SIG-M5 treated with dmso at 0.1 percent for 504 hours (cell line): Measurements from ENCODE around the gene GALNTL6.
"Not testable (repeated sequence)": the region's sequence is repeated elsewhere in the genome, so short reads cannot be mapped to it uniquely, and the experiment has no call there.

Experiments
- DNase-seq: peaks from one replicate; lab custom pipeline; 2025; ENCODE audit not compliant: unreplicated experiment; lab: John Stamatoyannopoulos, UW

The GALNTL6 gene

DNA sequence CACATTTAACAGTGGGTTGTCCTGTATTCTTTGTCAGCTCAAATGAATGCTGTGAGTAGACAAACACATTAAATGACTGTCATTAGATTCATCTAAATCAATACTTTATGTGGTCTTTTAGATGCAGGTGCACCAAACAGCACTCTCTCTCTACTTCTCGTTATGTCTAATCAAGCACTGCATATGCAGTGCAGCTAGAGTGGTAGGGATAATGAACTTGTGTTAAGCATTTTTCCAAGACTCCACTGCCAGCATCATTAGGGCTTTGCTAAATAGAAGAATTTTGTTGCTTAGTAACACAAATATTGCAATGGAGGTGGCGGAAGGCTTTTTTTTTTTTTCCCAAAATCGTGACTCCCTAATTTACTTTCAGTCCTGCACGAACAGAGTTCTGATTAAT, 908.5 kb downstream of the GALNTL6 start:
- no peak for DNase-seq

DNA sequence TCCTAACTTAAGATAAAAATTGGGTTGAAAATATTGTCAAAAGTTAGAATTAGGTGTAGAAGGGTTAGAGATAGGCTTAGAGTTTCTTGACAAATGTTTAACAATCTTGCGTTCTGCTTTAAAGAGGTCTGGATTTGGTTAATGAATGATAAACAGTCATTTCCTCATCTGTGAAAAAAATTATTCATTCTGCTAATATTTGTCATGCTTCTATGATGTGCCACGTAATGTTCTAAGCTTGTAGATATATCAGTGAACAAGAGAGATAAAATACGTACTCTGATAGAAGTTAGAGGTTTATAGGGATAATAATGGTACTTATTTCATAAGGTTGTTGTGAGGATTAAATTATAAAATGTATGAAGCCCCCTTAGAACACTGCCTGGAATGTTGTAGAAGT, 912.4 kb downstream of the GALNTL6 start:
- DNase-seq: no peak

DNA sequence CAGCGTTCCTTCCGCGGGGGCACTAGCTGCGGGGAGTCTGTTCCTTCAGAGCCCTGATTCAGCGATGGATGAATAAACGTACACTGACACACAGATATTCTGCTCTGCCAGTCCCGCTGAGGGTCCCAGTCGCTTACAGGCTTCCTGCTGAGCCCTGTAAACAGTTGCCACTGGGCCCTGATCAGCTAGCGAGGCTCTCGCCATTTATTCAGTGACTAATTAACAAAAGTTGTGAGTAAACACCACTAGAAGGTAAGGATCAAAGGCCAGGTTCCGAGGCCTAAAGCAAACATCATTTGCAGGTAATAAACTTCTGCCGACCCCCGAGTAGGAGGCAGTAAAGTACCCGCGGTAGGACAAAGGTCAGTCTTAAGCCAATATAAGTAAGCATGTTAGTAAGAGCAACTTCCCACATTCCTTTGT, 912.8 kb downstream of the GALNTL6 start:
- no peak for DNase-seq

DNA sequence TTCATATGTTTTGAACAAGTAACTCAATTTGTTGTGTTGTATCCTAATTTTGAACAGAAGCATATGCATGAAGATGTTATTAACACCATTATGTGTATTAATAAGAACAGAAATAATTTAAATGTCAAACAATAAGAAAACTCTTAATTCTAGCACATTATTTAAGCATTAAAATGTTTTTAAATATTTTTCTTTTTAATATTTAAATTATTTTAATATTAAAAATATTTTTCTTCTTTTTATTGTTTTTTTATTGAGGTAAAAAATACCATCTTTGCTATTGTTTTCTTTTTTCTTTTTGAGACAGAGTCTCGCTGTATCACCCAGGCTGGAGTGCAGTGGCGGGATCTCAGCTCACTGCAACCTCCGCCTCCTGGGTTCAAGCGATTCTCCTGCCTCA, 914.4 kb downstream of the GALNTL6 start:
- DNase-seq: no peak

DNA sequence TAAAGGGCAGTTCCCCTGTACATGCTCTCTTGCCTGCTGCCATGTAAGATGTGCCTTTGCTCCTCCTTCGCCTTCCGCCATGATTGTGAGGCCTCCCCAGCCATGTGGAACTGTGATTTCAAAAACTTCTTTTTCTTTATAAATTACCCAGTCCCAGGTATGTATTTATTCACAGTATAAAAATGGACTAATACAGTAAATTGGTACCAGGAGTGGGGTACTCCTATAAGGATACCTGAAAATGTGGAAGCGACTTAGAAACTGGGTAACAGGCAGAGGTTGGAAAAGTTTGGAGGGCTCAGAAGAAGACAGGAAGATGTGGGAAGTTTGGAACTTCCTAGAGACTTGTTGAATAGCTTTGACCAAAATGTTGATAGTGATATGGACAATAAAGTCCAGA, 920.4 kb downstream of the GALNTL6 start:
- DNase-seq: not testable (repeated sequence)

DNA sequence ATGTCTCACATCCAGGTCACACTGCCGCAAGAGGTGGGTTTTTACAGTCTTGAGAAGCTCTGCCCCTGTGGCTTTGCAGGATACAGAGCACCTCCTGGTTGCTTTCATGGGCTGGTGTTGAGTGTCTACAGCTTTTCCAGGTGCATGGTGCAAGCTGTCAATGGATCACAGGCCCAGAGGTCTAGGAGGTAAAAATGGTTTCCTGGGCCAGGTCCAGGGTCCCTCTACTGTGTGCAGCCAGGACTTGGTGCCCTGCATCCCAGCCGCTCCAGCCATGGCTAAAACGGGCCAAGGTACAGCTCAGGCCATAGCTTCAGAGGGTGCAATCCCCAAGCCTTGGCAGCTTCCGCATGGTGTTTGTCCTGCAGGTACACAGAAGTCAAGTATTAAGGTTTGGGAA, 921.4 kb downstream of the GALNTL6 start:
- no peak for DNase-seq

DNA sequence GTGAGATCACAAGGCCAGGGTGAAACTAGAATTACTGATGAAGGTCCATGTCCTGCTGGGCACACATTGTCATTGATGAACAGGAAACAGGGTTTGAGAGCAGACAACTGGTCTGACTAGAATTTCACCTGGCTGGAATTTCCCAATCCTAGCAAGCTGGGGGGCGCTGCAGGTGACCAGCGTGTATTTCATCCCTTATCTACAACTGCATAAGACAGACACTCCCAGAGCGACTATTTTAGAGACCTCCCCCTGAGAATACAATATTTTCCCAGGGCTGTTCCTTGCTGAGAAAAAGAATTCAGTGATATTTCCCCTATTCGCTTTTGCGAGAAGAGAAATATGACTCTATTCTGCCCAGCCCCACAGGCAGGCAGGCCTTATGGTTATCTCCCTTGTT, 922.8 kb downstream of the GALNTL6 start:
- no peak for DNase-seq

DNA sequence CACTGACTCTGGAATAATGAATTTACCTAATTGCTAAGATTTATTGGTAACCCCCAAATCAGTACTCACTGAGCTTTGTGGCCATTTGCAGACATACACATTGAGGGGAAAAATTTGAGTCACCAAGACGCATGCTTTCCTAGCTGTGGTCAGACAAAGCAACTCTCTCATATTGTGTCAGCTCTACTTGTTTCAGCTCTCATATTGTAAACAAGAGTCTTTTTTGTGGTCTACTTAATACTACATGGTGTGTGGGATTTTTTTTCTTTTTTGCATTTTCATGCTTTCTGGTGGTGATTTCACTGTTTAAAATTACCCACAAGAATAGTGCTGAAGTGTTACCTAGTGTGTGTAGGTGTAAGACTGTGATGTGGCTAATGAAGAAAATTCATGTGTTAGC, 927.2 kb downstream of the GALNTL6 start:
- no peak for DNase-seq

DNA sequence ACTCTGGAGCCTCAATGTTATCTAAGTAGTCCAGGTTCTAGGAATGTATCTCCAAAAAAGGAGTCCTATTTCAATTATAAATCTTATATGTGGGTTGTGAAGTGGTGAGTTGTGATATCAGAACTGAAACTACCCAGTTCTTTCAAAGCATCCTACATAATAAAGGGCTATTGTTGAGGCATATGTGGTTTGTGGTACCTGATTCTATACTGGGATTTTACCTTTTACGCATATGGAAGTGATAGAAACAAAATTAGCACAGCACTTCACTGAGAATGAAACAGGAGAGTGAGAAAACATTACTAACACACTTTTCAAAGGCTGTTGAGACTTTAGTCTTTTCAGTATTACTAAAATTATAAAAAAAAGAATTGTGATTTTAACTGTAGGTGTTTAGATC, 937.7 kb downstream of the GALNTL6 start:
- DNase-seq: no peak

DNA sequence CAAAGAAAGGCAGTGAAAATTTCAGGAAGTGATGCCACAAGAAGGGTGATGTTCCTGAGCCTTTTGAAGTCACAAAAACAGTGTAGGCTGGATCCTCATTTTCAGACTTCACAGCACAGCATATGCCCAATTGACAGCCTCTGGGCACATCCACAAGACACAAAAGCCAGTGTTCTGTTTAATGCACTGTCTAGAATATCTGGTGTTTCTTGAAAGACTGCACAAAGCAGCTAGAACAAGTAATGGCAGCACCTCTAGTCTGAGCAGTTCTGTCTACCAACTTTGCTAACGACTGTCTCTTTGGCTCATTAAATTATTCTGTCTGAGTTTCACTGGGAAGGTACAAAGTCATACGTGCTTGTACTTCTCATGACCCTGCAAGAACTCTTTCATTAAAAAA, 938.3 kb downstream of the GALNTL6 start:
- no peak for DNase-seq

DNA sequence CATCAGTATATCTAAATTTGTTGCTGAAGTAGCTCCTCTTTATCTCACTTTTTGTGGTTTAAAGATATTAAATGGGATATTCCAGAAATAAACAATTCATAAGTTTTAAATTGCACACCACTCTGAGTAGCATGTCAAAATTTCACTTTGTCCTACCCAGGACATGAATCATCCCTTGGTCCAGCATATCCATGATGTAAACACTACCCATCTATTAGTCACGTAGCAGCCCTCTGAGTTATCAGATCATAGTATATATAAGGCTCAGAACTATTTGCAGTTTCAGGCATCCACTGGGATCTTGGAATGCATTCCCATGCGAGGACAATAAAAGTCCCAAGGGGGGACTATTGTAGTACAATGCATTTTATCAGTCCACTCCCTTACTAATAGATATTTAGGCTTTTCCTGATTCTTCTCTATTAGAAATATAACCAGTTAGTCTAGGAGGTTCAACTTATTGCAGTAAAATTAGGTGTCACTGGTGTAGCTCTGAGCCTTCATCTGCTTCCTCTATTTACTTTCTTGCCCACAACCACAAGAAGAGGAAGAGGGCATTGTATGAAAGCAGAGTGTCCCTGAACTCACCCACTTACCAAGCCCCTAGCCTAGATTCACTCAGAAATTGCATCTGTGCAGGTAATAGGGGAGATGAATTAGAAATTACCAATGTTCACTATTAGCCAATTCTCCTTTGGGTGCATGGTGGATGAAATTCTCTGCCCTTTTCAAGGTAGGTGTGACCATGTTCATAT, 945.6 kb downstream of the GALNTL6 start:
- DNase-seq: peak; percentile 43

DNA sequence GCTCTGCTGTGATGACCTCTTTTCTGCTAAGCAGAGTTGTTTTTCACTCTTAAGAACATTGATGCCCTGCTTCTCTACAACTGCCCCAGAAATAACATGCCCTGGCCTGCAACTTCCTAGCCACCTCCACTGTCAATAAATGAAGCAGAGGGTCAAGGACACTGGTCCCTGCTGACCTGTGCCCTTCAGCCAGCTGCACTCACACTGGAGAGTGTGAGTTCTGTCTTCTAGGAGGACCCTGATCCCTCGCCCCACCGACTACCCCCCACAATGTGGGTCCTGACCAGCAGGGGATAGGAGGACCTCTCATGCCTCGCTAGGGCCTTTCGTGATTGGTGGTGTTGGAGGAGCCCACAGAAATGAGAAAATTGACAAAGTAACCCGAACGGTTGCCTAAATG, 947.3 kb downstream of the GALNTL6 start:
- DNase-seq: no peak

DNA sequence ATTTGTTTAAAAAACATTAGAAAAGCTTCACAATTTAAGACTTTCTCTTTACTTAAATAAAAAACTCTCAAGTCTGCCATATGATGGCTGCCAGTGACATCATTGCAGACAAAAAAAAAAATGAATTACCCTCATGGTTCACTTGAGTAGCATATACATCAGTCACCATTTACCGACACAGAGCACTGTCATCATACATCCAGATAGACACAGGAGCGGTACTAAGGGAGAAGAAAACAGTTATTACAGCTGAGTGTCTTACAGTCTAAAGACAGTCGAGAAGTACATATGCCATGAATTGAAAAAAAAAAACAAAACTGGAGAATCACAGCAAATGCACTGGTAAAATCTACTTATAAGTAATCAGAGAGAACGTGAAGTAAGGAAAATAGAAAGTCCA, 949.7 kb downstream of the GALNTL6 start:
- DNase-seq: no peak

DNA sequence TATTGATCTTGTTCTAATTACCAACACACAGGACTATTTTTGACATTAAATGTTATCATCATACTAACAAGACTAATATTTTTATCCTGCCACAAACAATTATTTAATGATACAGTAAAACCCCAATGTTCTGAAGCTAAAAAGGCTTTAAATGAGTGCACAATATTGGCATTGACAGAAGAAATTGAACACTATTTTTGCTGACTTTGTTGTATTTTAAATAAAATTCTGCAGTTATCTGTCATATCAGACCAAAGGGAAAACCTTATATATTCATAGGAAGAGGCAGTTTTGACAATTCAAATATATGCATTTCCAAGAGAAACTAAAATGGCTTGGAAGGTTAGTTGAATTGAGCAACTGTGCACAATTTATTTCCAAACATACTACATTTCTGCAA, 957.6 kb downstream of the GALNTL6 start:
- DNase-seq: no peak

DNA sequence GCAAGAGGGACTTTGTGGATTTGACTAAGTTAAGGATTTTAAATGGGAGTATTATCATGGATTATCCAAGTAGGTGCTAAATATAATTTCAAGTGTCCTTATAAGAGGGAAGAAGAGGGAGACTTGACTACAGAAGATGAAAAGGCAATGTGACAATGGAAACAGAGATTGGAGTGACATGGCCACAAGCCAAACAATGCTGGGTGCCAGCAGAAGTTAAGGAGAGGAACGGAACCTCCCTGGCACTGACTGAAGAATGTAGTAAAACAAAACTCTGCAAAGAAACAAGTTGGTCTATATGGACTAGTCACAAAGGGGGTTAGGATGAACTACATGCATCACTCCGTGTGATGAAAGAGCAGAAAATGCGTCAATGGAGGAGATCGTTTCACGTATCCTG, 959.6 kb downstream of the GALNTL6 start:
- DNase-seq: no peak

DNA sequence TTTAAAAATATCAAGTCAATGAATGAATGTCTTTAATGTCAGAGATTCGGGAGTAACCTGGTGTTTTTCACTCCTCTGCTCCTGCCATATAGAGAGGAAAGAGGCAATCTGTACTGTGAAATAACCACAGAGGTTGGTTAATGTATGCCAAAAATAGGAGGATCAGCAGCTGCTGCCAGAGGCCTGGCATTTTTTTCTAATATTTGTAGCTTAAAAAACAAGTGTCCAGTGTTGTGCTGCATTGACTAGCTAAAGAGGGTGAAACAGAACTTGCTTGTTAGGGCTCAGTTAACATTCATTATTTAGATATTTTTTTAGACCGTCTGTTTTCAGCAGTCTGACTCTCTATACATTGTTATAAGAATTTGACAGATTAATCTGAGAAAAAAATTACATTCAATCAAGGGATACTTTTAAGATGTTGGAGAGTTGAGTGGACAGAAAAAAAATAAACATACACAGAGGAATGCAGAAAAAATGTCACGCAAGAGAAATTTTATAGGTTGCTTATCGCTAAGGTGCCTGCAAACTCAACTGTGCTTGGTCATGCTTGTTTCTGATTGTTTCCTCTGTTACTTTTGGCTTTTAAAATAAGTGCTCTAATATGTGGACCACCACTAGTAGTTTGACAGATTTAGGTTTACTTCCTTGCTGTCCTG, 963.1 kb downstream of the GALNTL6 start:
- DNase-seq: no peak

DNA sequence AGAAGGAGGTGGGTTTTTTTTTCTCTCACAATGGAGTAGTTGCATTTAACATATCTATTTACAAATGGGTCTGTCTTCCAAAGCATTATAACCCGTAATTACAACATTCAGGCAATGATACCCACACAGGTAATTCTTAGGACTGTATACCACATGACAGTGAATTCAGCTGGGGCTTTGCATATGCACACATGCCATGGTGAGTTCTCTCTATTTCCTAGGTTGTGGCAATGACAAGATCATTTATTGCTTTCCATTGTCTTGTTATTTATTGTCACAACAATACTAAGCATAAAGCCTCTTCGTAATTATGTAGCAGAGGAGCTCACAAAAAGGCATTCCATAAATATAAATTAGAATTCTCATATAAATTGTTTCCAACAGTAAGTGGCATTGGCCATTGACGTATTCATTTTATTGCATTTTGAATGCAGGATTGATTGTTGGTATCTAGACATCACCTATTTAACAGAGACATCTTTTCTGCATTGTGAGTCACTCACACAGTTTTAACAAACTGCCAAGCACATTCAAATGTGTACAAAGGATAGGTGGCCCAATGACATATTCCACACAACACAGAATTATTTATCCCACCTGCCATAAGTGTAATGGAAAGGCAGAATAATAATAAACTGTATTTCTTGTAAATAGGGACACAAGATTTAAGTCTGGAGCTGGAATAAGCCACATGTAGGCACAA, 964.7 kb downstream of the GALNTL6 start:
- DNase-seq: no peak

DNA sequence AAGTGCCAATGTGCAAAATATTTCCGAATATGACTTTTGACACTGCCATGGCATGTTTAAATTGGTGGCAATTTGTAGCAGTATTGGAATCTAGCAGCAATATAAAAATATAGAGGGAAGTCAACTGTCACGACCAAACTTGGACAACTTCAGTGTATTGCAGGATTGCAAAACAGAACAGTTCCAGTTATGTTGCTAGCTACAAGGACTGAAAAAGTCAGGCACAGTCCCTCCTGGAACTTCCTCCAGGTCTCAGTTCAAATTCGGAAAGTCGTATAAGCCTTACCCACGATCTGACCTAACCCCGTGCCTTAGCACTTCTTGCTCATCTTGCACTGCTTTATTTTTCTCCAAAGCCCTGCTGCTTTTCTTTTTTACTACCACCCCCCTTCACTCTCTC, 965.4 kb downstream of the GALNTL6 start:
- no peak for DNase-seq

DNA sequence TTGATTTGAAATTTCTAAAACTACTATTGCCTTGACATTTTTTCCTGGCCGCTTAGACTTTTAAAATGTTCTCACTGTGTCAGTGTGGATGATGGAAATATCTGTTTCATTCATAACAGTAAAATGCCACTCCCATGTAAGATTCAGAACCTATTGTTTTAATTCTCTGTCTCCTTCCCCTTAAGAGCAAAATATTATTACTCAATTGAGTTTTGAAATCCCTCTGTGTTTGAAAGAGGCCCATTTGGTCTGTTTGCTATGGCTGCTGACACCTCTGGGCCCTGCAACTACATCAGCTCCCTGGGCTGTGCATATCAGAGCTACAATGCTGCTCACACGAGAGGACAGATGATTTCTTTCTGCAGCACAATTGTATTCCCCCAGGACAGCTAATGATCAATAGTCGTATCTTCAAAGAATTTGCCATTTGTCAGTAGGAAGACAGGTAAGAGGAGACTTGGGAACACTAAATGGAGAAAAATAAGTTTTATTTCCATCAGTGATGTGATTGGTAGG, 967.4 kb downstream of the GALNTL6 start:
- DNase-seq: peak; percentile 0

DNA sequence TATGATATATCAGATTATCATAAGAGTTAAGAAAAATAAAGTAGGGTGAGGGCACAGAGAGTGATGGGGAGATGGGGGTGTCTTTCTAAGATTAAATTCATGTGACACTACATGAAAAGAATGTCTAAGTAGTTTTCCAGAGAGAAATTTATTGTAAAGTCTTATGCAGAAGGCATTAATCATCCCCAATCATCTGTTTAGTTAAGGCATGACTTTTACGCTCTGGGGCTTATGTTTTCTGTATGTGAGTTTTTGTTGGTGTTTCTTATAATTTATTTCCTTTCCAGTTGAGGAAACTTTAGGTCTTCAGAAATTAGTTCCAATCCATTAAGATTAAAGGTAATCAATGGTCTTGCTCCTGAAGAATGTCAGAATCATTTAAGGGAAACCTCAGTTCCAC, 972.4 kb downstream of the GALNTL6 start:
- DNase-seq: no peak

DNA sequence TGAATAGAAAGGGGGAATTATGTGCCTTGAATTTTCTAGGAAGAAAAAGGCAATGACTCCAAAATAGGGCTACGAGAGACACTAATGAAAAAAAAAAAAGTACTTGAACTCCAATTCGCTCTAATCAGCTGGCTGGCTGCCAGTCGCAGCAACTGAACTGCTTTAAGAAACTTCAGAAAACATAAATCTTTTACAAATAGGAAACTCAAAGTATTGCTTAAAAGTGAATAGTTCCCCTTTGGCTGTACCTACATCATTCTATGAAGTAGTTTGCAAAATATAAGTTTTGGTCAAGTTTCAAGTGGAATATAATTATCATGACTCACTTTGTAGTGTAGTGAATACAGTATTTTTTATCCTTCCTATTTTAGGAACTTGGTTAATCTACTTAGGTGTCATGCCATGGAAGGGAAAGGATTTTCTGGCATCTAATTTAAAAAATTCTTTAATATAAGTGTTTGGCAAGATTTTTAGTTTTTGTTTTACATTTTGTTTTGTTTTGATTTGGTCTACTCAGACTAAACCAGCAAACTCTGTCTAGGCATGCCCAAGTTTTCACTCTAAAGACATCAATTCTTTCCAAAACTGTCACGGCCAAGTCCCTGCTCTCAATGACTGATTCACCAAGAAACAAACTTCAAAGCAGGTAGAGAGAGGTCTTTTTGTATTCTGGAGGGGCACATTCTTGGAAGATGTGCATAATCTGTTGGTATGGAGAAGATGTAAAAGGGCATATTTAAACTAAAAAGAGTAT, 973.0 kb downstream of the GALNTL6 start:
- DNase-seq: peak; percentile 19
